Activated CD8-positive, alpha-beta memory T cell treated with anti-CD3 and anti-CD28 coated beads for 1 hour (primary cell): ENCODE results near the gene MIP.
A peak's percentile ranks its signal among the peaks of the same experiment; 100 is the strongest.
"Not testable (repeated sequence)": the region's sequence is repeated elsewhere in the genome, so short reads cannot be mapped to it uniquely, and the experiment has no call there.

Experiments
- DNase-seq, 2 donors: peaks; one replicate each; pipeline ENCODE4 v3.0.0-alpha.2; 2020; ENCODE audit warnings: low read depth in 1 of 2; ENCODE audit errors: extremely low read depth in 1 of 2

The MIP gene

DNA sequence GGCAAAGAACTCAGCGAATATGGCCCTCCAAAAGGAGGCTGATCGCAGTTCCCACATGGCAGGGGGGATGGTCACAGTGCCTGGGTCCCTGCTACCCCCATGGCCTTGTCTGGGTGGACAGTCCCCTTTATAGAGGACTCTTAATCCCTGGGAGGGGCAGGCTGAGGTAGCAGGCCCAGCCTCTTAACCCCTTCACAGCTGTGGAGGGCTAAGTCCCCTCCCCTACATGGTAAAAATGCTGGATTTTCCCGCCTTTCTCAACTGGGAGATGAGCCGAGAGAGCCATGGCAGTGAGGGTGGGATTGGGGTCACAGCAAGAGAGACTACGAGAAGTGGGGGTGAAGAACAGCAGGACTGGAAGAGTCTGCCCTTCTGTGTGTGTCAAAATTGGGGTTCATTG, at the start of gene MIP:
TSS of gene MIP (minus strand) at position 101 of the 400 bp plus-strand sequence. CDS start at position 57, 44 bp downstream.
- no peak for DNase-seq

DNA sequence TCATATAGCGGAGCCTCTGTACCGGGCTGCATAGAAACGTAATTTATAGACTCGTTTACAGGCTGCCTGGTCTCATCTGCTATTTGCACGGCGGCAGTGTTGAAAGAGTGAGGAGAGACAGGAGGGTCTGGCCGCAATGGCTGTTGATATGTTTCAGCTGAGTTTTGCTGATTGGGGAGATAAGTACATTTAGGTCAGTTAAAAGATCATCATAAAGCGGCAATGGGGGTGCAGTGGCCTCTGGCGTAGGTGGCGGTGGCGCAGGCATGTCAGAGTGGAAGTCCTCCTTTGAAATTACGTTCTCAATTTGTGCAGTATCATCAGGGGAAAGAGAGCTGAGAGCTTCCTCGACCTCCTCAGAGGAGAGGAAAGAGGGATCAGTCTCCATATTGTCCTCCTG, 45.4 kb upstream of the MIP start:
- DNase-seq: not testable (repeated sequence)

DNA sequence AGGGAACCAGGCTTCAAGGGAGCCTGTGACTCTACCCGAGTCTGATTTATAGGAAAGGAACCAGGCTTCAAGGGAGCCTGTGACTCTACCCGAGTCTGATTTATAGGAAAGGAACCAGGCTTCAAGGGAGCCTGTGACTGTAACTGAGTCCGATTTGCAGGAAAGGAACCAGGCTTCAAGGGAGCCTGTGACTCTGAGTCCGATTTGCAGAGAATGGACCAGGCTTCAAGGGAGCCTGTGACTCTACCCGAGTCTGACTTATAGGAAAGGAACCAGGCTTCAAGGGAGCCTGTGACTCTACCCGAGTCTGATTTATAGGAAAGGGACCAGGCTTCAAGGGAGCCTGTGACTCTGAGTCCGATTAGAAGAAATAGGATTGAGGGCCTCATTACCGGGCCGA, 45.0 kb upstream of the MIP start:
- DNase-seq: not testable (repeated sequence)

- DNase-seq: not testable (repeated sequence)
These were observed 43.9 kb upstream of the MIP start for GRCh38 chr12:56498126-56498902.

DNA sequence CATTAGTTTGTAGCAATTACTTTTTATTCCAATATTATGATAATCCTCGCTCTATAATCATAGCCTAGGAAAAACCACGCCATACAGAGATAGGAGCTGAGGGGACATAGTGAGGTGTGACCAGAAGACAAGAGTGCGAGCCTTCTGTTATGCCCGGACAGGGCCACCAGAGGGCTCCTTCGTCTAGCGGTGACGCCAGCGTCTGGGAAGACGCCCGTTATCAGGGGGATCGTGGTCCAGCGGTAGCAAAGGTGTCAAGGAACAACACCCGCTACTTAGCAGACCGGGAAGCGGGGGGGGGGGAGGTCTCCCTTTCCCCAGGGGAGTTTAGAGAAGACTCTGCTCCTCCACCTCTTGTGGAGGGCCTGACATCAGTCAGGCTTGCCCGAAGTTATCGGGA, 42.2 kb upstream of the MIP start:
- peak in 1 of 2 donors; percentile 50 for DNase-seq

GRCh38 chr12:56494481-56494880, 40.0 kb upstream of the MIP start:
- DNase-seq: not testable (repeated sequence)

DNA sequence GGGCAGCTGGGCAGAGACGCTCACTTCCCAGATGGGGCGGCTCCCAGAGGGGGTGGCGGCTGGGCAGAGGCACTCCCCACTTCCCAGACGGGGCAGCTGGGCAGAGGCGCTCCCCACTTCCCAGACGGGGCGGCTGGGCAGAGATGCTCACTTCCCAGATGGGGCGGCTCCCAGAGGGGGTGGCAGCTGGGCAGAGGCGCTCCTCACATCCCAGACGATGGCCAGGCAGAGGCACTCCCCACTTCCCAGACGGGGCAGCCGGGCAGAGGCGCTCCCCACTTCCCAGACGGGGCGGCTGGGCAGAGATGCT, 39.6 kb upstream of the MIP start:
- not testable (repeated sequence) for DNase-seq

- not testable (repeated sequence) for DNase-seq
These were observed 39.1 kb upstream of the MIP start for GRCh38 chr12:56493409-56494105.

DNA sequence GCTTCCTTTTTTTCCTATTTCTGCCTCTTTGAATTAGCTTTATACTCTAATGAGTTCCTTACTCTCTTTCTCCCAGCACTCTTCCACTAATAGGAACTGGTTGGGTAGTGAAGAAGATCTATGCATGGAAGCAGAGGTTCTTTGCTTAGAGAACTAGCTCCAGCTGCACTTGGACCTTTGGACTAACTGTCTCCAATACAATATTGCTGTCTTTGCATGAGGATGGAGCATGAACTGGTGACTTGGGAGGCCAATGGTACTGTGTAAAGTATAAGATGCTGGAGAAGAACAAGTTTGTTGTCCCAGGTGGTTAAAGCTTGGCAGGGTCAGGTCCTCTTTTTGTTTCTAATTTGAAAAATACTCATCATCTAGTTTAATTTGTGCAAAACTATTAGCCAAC, 35.9 kb upstream of the MIP start:
- DNase-seq: no peak

DNA sequence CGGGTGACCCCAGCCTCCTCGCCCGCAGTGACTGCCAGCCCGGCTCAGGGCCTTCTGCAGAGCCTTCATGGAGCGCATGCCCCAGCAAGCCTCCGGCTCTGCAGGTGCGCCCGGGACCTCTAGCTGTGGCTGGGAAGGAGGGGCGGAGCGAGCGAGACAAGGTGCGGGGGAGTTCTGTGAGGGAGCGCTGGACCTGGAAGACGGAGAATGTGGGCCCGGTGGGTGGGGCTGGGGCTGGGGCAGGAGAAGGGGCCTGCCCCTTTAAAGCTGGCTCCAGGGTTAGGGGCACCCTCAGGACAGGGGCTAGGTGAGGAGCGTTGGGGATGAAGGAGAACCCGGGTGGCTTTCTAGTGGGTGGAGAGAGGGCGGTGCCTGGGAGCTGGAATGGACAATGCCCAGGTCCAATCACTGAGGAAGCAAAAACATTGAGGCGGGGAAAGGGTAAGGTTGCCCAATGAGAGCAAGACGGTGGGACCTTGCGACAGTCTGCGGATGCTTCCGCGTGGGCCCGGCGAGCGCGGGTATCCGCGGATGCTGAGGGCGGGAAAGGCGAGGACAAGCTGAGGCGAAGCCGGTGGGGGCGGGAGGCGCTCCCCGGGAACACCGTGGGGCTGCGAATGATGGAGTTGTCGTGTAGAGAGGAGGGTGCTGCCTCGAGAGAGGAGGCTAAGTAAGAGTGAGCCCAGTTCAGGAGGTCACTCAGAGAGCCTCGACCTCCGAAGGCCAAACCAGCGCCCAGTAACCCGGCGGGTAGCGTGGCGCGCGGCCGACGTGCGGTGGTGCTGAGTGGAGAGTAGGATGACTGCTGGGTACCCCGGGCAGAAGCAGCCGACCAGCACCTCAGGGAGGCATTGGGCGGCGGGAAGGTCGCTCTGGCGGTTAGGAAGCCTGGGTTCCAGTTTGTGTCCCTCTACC, 33.8 kb upstream of the MIP start, which contains the start of gene GLS2:
TSS of gene GLS2 (minus strand) at position 121 of the 915 bp plus-strand sequence. CDS start at position 78, 43 bp downstream.
- DNase-seq: peak; percentile 44 to 52

GRCh38 chr12:56487448-56488040, 33.1 kb upstream of the MIP start:
- no peak for DNase-seq

- DNase-seq: no peak
These were observed 32.2 kb upstream of the MIP start for GRCh38 chr12:56486694-56487093.

DNA sequence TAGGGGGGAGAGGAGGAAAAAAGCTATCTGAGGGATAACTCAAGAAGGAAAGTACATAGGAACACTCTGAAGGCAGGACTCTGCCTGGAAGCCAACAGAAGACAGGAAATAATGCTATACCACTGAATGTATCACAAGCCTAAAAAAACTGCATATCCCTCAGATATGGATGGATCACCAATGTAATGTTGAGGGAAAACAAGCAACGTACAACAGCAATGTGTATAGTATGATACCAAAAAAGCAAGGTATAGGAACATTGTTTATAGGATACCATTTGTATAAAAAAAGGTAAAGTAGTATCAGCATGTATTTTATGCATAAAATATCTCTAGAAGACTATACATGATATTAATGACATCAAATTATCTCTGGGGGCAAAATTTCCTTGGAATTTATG, 30.1 kb upstream of the MIP start:
- DNase-seq: no peak

DNA sequence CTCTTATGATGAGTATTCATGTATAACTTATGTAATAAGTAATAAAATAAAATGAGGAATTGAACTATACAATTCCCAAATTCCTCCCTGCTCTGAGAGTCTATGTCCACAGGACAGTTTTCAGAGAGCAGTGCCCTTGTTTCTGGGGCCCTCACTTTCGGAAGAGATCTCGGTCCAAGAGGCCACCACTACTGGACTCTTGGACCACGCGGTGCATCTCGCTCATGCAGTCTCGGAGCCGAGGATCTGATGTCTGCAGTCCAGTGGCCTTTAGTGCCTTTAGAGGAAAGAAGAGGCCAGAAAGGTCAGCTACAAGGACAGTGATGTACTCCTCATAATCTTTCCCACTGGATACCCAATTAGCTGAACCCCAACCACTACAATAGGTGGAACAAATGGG, 25.2 kb upstream of the MIP start:
- no peak for DNase-seq

DNA sequence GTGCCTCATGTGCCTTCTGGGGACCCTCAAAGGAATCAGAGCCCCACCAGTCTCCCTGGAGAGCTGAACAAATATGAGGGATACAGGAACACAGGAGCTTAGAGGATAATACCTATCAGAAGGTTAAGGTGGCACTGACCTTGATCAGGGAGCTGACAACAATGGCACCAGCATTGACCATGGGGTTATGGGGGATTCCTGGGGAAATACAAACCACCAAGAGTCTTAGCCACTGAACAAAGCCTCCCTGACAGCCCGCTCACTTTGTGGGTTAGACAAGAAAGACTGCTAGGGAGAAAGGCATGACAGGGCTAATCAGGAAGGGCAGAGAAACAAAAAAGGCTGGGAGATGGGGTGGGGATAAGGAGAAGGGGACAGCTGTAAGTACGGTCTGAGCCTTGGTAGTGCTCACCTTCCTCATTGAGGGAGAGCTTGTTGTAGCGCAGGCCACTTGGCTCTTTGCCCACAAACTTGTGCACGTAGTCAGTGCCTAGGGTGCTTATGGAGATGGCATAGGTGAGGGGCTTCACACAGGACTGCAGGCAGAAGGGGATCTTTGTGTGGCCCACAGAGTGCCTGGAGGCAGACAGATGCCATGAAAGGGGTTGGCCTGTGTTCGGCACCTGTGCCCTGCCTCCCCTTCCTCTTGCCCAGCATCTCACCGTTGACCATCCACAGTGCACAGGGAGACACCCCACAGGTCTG, 23.2 kb upstream of the MIP start:
- DNase-seq: no peak

DNA sequence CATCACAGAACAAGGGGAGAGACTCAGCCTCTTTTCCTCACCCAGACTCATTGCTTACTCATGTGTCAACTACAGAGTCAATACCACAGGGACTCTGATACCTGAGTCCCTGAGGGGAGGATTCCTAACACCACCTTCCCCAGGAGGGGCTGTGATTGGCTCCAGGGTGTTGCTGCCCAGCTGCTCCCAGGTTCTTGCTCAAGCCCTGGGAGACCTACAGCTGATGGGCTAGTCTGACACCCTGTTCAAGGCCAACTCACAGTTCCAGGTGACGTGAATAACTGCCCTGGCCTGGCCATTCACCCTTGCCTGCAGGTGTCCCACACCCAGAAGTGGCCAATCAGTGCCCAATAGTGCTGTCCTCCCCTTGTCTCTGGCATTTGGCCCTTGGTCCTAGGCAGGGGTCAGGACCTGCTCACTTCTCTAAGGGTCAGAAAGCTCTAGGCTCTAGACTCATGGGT, 22.5 kb upstream of the MIP start:
- DNase-seq: no peak

GRCh38 chr12:56476143-56476542, 21.7 kb upstream of the MIP start:
- no peak for DNase-seq

DNA sequence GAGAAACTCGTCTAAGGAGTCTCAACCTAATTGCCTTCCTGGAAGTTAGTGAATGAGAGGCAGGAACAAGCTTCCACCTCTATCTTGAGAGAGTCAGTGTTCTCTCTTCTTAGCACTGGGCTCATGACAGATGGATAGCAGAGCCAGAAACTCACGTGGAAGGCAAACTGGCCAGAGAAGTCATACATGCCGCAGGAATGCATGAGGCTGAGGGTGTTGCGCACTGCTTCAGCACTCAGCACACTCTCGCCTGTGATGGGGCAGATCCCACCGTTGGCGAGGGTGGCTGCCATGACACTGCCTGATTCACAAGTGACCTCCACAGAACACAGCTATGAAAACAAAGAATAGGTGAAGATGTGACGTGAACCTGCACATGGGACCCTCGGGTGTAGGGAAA, 19.9 kb upstream of the MIP start:
- no peak for DNase-seq

- no peak for DNase-seq
These were observed 14.8 kb upstream of the MIP start for GRCh38 chr12:56469007-56469930.
